ENCODE measurements around the gene ATOSB. TPM values are rescaled to one million over a fixed set of nuclear protein-coding genes. Genes with fewer than 3 reads are reported as not detected.

ATOSB gene
- total and polyA plus RNA-seq, 9 of the 15 experiments (the other 6 are each of a cell fraction or from before 2014, with no cell fraction given) = 0.45 to 8.0 (median 4.2) TPM

- TF ChIP-seq, protein P1, sequence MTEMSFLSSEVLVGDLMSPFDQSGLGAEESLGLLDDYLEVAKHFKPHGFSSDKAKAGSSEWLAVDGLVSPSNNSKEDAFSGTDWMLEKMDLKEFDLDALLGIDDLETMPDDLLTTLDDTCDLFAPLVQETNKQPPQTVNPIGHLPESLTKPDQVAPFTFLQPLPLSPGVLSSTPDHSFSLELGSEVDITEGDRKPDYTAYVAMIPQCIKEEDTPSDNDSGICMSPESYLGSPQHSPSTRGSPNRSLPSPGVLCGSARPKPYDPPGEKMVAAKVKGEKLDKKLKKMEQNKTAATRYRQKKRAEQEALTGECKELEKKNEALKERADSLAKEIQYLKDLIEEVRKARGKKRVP (CRISPR knock-in tag; IDR thresholded peaks at IDR 0.05) = no peak
- TF ChIP-seq ETV5 (CRISPR knock-in tag; IDR thresholded peaks at IDR 0.05; ENCODE audit: low read depth) (peak; percentile 79), ZNF133 (CRISPR knock-in tag; IDR thresholded peaks at IDR 0.05) (no peak), ELF2 (CRISPR knock-in tag; IDR thresholded peaks at IDR 0.05) (peak; percentile 93), THRAP3 (IDR thresholded peaks at IDR 0.05; ENCODE audit: borderline replicate concordance) (0 out of 2 replicates have a peak, but pooled peaks have one; percentile 17), RFX1 (IDR thresholded peaks at IDR 0.05) (no peak), RBM17 (IDR thresholded peaks at IDR 0.05; ENCODE audit: borderline replicate concordance, low read depth, low read length) (no peak), TCF7 (IDR thresholded peaks at IDR 0.05; ENCODE audit: borderline replicate concordance) (no peak), ZNF174 (CRISPR knock-in tag; IDR thresholded peaks at IDR 0.05) (no peak), SMAD4 (CRISPR knock-in tag; conservative IDR thresholded peaks at IDR 0.05) (peak; percentile 67), RBFOX2 (IDR thresholded peaks at IDR 0.05; ENCODE audit: low read depth, low read length) (peak; percentile 90), BACH1 (tag; IDR thresholded peaks at IDR 0.05) (no peak), PYGO2 (tag; IDR thresholded peaks at IDR 0.05) (no peak), ZKSCAN8 (CRISPR knock-in tag; IDR thresholded peaks at IDR 0.05) (no peak), STAG1 (CRISPR knock-in tag; IDR thresholded peaks at IDR 0.05; ENCODE audit: borderline replicate concordance) (peak; percentile 50; the same call in 1 of the 2 replicates), SMARCA5 (IDR thresholded peaks at IDR 0.05) (peak; percentile 33; the same call in 1 of the 2 replicates), CC2D1A (IDR thresholded peaks at IDR 0.05) (peak; percentile 22; the same call in 1 of the 2 replicates), FOXJ3 (CRISPR knock-in tag; IDR thresholded peaks at IDR 0.05) (no peak), ZNF561 (CRISPR knock-in tag; conservative IDR thresholded peaks at IDR 0.05) (no peak), BRCA1 (IDR thresholded peaks at IDR 0.05) (no peak), BRCA1 (CRISPR knock-in tag; IDR thresholded peaks at IDR 0.05) (no peak), TBP (optimal IDR thresholded peaks at IDR 0.05; ENCODE audit: low read depth, low read length) (peak; percentile 55), ZNF263 (CRISPR knock-in tag; IDR thresholded peaks at IDR 0.05; ENCODE audit: borderline replicate concordance) (peak; percentile 32; the same call in 1 of the 2 replicates), DNMT1 (IDR thresholded peaks at IDR 0.05) (no peak)
- TF ChIP-seq, protein P2, sequence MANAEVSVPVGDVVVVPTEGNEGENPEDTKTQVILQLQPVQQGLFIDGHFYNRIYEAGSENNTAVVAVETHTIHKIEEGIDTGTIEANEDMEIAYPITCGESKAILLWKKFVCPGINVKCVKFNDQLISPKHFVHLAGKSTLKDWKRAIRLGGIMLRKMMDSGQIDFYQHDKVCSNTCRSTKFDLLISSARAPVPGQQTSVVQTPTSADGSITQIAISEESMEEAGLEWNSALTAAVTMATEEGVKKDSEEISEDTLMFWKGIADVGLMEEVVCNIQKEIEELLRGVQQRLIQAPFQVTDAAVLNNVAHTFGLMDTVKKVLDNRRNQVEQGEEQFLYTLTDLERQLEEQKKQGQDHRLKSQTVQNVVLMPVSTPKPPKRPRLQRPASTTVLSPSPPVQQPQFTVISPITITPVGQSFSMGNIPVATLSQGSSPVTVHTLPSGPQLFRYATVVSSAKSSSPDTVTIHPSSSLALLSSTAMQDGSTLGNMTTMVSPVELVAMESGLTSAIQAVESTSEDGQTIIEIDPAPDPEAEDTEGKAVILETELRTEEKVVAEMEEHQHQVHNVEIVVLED (CRISPR knock-in tag; IDR thresholded peaks at IDR 0.05) = peak; percentile 71
- TF ChIP-seq, protein P3, sequence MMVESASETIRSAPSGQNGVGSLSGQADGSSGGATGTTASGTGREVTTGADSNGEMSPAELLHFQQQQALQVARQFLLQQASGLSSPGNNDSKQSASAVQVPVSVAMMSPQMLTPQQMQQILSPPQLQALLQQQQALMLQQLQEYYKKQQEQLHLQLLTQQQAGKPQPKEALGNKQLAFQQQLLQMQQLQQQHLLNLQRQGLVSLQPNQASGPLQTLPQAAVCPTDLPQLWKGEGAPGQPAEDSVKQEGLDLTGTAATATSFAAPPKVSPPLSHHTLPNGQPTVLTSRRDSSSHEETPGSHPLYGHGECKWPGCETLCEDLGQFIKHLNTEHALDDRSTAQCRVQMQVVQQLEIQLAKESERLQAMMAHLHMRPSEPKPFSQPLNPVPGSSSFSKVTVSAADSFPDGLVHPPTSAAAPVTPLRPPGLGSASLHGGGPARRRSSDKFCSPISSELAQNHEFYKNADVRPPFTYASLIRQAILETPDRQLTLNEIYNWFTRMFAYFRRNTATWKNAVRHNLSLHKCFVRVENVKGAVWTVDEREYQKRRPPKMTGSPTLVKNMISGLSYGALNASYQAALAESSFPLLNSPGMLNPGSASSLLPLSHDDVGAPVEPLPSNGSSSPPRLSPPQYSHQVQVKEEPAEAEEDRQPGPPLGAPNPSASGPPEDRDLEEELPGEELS (CRISPR knock-in tag; IDR thresholded peaks at IDR 0.05; ENCODE audit: borderline replicate concordance) = no peak
Observed at GRCh38 chr9:35096035-35096849, 19.4 kb downstream of the ATOSB start, which contains the start of gene PIGO (continued).
